Uterus (tissue), 4 donors: ENCODE results near the gene RPL22. TPM values are rescaled to one million over a fixed set of nuclear protein-coding genes. Genes with fewer than 3 reads are reported as not detected.

Experiments
- DNase-seq, 2 donors: peaks; one replicate each; pipeline ENCODE4 v3.0.0-alpha.2; 2019 to 2020
- H3K27ac ChIP-seq, 2 donors: fragments of 200-600 bp; sonication (generic); 1 replicate in 1 of 2; 2 replicates in 1 of 2; pipeline ENCODE4 v1.5.1; 2016 to 2018
- H3K27me3 ChIP-seq, 2 donors: fragments of 200-600 bp; sonication (generic); one replicate each; pipeline ENCODE4 v1.5.1; 2018 to 2019; ENCODE audit warnings: control low read depth in 1 of 2
- H3K36me3 ChIP-seq, 2 donors: fragments of 200-600 bp; sonication (generic); one replicate each; pipeline ENCODE4 v1.5.1; 2019; ENCODE audit warnings: control low read depth in 1 of 2
- H3K4me1 ChIP-seq, 2 donors: fragments of 200-600 bp; sonication (generic); one replicate each; pipeline ENCODE4 v1.5.1; 2018 to 2019; ENCODE audit warnings: control low read depth in 1 of 2
- H3K4me3 ChIP-seq, 2 donors: fragments of 200-600 bp; sonication (generic); 1 replicate in 1 of 2; 2 replicates in 1 of 2; pipeline ENCODE4 v1.5.1; 2018 to 2019; ENCODE audit warnings: mild to moderate bottlenecking in 1 of 2
- H3K9me3 ChIP-seq, 2 donors: fragments of 200-600 bp; sonication (generic); one replicate each; pipeline ENCODE4 v1.5.1; 2019; ENCODE audit warnings: control low read depth in 1 of 2
- CTCF ChIP-seq, 4 experiments: fragments of 200-600 bp in 2 of 4; fragments of 450-650 bp in 2 of 4; sonication (generic) in 2 of 4; IDR thresholded peaks; one replicate each; pipeline ENCODE4 v1.5.1; 2016 to 2019; ENCODE audit warnings: antibody characterized with exemption in 4 of 4, mild to moderate bottlenecking in 2 of 4, moderate library complexity in 1 of 4
- POLR2A ChIP-seq, 2 donors: fragments of 450-650 bp; IDR thresholded peaks; one replicate each; pipeline ENCODE4 v1.6.1; 2016; ENCODE audit warnings: antibody characterized with exemption in 2 of 2, mild to moderate bottlenecking in 1 of 2, moderate library complexity in 1 of 2
- intact Hi-C: fragments of 100-400 bp; cut with DNase I; formaldehyde crosslinking; loops from one replicate; pipeline ENCODE4 v1.15.1; 2023; ENCODE audit warnings: low total_unique reads
- total RNA-seq, 4 donors: library from RNA; depleted of rRNA in 3 of 4; stranded (reverse); fragments of >200 nt in 3 of 4; gene quantifications; one replicate each; pipeline versions ENCODE4 v1.1.0 to v1.2.4, GENCODE V29; 2014 to 2023
- donor health status: DM: yes; HTN: yes; CAD: no.

The RPL22 gene
- total RNA-seq, 4 donors from 2014 or later, result 140 to 543 (median 252) TPM

GRCh38 chr1:6197746-6198427 lies 1.5 kb downstream of the RPL22 start:
- intact Hi-C loops, result no loop called here
- TF ChIP-seq POLR2A (IDR thresholded peaks at IDR 0.05) (no peak), CTCF (IDR thresholded peaks at IDR 0.05) (no peak)
- H3K27ac ChIP-seq, result no peak overlapping the region
- H3K9me3 ChIP-seq, result no peaks in the 10 kb centered on the region
- no peaks in the 10 kb centered on the region for H3K36me3 ChIP-seq
- peak overlapping the region; percentile 95 to 99 for H3K4me3 ChIP-seq
- peaks cover 11 to 13% of the 10 kb centered on the region in 2 donors for H3K4me1 ChIP-seq
- H3K27me3 ChIP-seq, result no peaks in the 10 kb centered on the region
- no peak for DNase-seq

- no peak for DNase-seq
- TF ChIP-seq POLR2A (IDR thresholded peaks at IDR 0.05), result no peak
- no peak for TF ChIP-seq CTCF (IDR thresholded peaks at IDR 0.05)
- no peaks in the 10 kb centered on the region for H3K4me1 ChIP-seq
- H3K27ac ChIP-seq, result no peak overlapping the region
- no peaks in the 10 kb centered on the region for H3K36me3 ChIP-seq
- intact Hi-C loops, result no loop called here
- no peaks in the 10 kb centered on the region for H3K9me3 ChIP-seq
- H3K27me3 ChIP-seq, result no peaks in the 10 kb centered on the region
- H3K4me3 ChIP-seq, result no peak overlapping the region
Measured at GRCh38 chr1:6191968-6192367, 7.4 kb downstream of the RPL22 start.

GRCh38 chr1:6188466-6188865 lies 10.9 kb downstream of the RPL22 start:
- Histone ChIP-seq H3K4me3 (no peak overlapping the region), H3K36me3 (no peaks in the 10 kb centered on the region), H3K4me1 (no peaks in the 10 kb centered on the region), H3K27ac (no peak overlapping the region), H3K27me3 (no peaks in the 10 kb centered on the region), H3K9me3 (no peaks in the 10 kb centered on the region)
- DNase-seq, result no peak
- intact Hi-C loops, result no loop called here
- TF ChIP-seq POLR2A (IDR thresholded peaks at IDR 0.05) (no peak), CTCF (IDR thresholded peaks at IDR 0.05) (no peak)

GRCh38 chr1:6185635-6186382 lies 13.6 kb downstream of the RPL22 start:
- Histone ChIP-seq H3K36me3 (no peaks in the 10 kb centered on the region), H3K27ac (no peak overlapping the region), H3K9me3 (no peaks in the 10 kb centered on the region), H3K4me3 (no peak overlapping the region), H3K4me1 (peaks cover 0 to 1% of the 10 kb centered on the region in 2 donors), H3K27me3 (no peaks in the 10 kb centered on the region)
- TF ChIP-seq POLR2A (IDR thresholded peaks at IDR 0.05), result no peak
- no peak for TF ChIP-seq CTCF (IDR thresholded peaks at IDR 0.05)
- intact Hi-C loops, result no loop called here
- no peak for DNase-seq

GRCh38 chr1:6185151-6185550 lies 14.2 kb downstream of the RPL22 start:
- Histone ChIP-seq H3K4me1 (peaks cover 0 to 8% of the 10 kb centered on the region in 2 donors), H3K27me3 (no peaks in the 10 kb centered on the region), H3K27ac (no peak overlapping the region), H3K36me3 (no peaks in the 10 kb centered on the region), H3K9me3 (no peaks in the 10 kb centered on the region), H3K4me3 (no peak overlapping the region)
- TF ChIP-seq CTCF (IDR thresholded peaks at IDR 0.05) (no peak), POLR2A (IDR thresholded peaks at IDR 0.05) (no peak)
- intact Hi-C loops, result no loop called here
- no peak for DNase-seq
